Spleen (tissue), 11 donors: ENCODE results near the gene WRAP73. TPM values are rescaled to one million over a fixed set of nuclear protein-coding genes. Genes with fewer than 3 reads are reported as not detected.

Experiments
- DNase-seq: peaks from one replicate; pipeline ENCODE4 v3.0.0-alpha.2; 2020
- H3K27ac ChIP-seq, 8 donors: fragments of 200-600 bp; sonication (generic) in 7 of 8; 1 replicate in 4 of 8; 2 replicates in 4 of 8; pipeline versions ENCODE4 v1.5.0 to v1.8.0; 2016 to 2021; ENCODE audit warnings: inconsistent platforms in 4 of 8, mild to moderate bottlenecking in 4 of 8, moderate library complexity in 1 of 8
- H3K27me3 ChIP-seq, 7 donors: fragments of 200-600 bp; sonication (generic) in 6 of 7; replicated peaks in 1 of 7; 1 replicate in 4 of 7; 2 replicates in 3 of 7; pipeline versions ENCODE4 v1.5.0 to v1.8.0; 2016 to 2021; ENCODE audit warnings: inconsistent platforms in 3 of 7, mild to moderate bottlenecking in 1 of 7
- H3K36me3 ChIP-seq, 6 donors: fragments of 200-600 bp; sonication (generic) in 5 of 6; 1 replicate in 4 of 6; 2 replicates in 2 of 6; pipeline versions ENCODE4 v1.5.0 to v1.8.0; 2016 to 2021; ENCODE audit warnings: inconsistent platforms in 2 of 6
- H3K4me1 ChIP-seq, 6 donors: fragments of 200-600 bp; sonication (generic) in 5 of 6; 1 replicate in 3 of 6; 2 replicates in 3 of 6; pipeline versions ENCODE4 v1.5.0 to v1.8.0; 2016 to 2021; ENCODE audit warnings: inconsistent platforms in 3 of 6
- H3K4me3 ChIP-seq, 8 donors: fragments of 200-600 bp; sonication (generic) in 7 of 8; 1 replicate in 4 of 8; 2 replicates in 4 of 8; pipeline versions ENCODE4 v1.5.0 to v1.8.0; 2016 to 2021; ENCODE audit warnings: inconsistent platforms in 4 of 8, mild to moderate bottlenecking in 4 of 8, moderate library complexity in 2 of 8
- H3K9me3 ChIP-seq, 8 donors: fragments of 200-600 bp; sonication (generic) in 7 of 8; 1 replicate in 4 of 8; 2 replicates in 4 of 8; pipeline versions ENCODE4 v1.5.0 to v1.8.0; 2016 to 2021; ENCODE audit warnings: inconsistent platforms in 4 of 8
- POLR2A ChIP-seq, 3 donors: fragments of 450-650 bp; IDR thresholded peaks; one replicate each; pipeline ENCODE4 v1.5.1; 2017; ENCODE audit warnings: antibody characterized with exemption in 3 of 3, mild to moderate bottlenecking in 1 of 3
- POLR2AphosphoS5 ChIP-seq, 3 donors: sonication (generic); formaldehyde crosslinking; IDR thresholded peaks; one replicate each; pipeline ENCODE4 v1.5.1; 2017; ENCODE audit warnings: antibody characterized with exemption in 3 of 3
- WGBS, 5 donors: extraction: QIAGEN DNeasy Blood & Tissue Kit in 3 of 5; methylation state at CpG; one replicate each; pipeline versions ENCODE4 v1.1.5 to v1.1.7; 2013 to 2018; 5-methylcytosine and 5-hydroxymethylcytosine counted together
- intact Hi-C: fragments of 100-400 bp; cut with DNase I; formaldehyde crosslinking; loops from one replicate; pipeline ENCODE4 v1.15.0; 2023; ENCODE audit warnings: low total_unique reads
- polyA plus RNA-seq, 3 donors: library from polyadenylated mRNA; stranded (reverse); fragments of 200-250 nt; gene quantifications; one replicate each; pipeline ENCODE4 v1.2.1, GENCODE V29; 2013
- total RNA-seq, 7 donors: library from RNA; depleted of rRNA in 3 of 7; stranded (reverse); fragments of >200 nt in 3 of 7; fragmentation: NEBNext Ultra II Directional in 4 of 7; extraction: Animal tissue kit (Norgen Biotek cat#: 25700) in 4 of 7; gene quantifications; one replicate each; pipeline versions ENCODE4 v1.1.0 to v1.2.1, GENCODE V29; 2016 to 2021
- TF ChIP-seq, protein P1 (sequence below), 11 experiments: fragments of 200-600 bp in 7 of 11; fragments of 450-650 bp in 4 of 11; sonication (generic) in 4 of 11; IDR thresholded peaks in 8 of 11; conservative IDR thresholded peaks in 3 of 11; 1 replicate in 7 of 11; 2 replicates in 4 of 11; pipeline versions ENCODE4 v1.4.0 to v1.8.0; 2016 to 2021; ENCODE audit warnings: antibody characterized with exemption in 11 of 11, inconsistent platforms in 4 of 11, mild to moderate bottlenecking in 1 of 11
- donor health status: healthy with polysubstance abuse.
- donor health status: DM: no; HTN: no; CAD: no; lungs with moderate emphysema.
- donor health status: DM: no; HTN: no; CAD: no.
- donor health status: Bipolar disorder and iron deficiency.
- donor health status: healthy.
- donor health status: DM: no; HTN: no; CAD: no.
- donor health status: DM: yes; HTN: yes; CAD: no.

Gene WRAP73
- total and polyA plus RNA-seq, 10 donors = 20.1 to 28.3 (median 25.3) TPM

DNA sequence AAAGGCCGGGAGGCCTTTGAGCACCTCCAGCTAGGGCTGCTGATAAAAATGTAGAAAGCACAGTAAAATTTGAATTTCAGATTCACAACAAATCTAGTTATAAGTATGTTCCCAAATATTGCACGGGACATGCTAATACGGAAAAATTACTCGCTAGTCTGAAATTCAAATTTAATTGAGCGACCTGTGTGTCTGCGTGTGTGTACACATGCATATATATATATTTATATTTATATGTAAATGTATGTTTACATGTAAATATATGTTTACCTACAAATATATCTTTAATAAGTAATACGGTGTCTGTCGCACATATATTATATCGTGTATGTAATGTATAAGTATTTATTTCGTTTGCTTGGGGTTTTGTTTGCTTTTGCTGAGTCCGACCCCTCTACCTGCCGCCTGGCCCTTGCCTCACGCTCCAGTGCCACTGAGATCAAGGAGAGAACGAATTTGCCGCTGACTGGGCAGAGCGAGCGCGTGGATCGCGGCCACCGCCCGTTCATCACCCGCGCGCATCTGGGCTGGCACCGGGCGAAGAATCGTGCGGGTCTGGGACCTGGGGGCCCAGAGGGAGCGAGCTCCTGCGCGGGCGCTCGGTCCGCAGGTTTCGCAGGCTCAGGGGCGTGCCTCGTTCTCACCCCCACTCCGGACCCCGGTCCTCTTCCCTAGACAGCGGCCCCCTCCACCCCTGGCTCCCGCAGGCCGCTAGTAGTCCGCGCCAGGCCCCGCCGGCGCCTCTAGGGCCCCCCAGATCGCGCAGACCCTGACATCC lies 534 bp upstream of the WRAP73 start:
- peak overlapping the region; percentile 78 to 98 (median 94) for H3K4me3 ChIP-seq
- peaks cover 10 to 54% (median 48%) of the 10 kb centered on the region in 7 donors for H3K27me3 ChIP-seq
- H3K4me1 ChIP-seq = peaks cover 25 to 64% (median 50%) of the 10 kb centered on the region in 6 donors
- TF ChIP-seq POLR2AphosphoS5 (IDR thresholded peaks at IDR 0.05) = peak; percentile 49 to 77 (median 50)
- TF ChIP-seq POLR2A (IDR thresholded peaks at IDR 0.05) = no peak
- TF ChIP-seq, protein P1, sequence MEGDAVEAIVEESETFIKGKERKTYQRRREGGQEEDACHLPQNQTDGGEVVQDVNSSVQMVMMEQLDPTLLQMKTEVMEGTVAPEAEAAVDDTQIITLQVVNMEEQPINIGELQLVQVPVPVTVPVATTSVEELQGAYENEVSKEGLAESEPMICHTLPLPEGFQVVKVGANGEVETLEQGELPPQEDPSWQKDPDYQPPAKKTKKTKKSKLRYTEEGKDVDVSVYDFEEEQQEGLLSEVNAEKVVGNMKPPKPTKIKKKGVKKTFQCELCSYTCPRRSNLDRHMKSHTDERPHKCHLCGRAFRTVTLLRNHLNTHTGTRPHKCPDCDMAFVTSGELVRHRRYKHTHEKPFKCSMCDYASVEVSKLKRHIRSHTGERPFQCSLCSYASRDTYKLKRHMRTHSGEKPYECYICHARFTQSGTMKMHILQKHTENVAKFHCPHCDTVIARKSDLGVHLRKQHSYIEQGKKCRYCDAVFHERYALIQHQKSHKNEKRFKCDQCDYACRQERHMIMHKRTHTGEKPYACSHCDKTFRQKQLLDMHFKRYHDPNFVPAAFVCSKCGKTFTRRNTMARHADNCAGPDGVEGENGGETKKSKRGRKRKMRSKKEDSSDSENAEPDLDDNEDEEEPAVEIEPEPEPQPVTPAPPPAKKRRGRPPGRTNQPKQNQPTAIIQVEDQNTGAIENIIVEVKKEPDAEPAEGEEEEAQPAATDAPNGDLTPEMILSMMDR (IDR thresholded peaks at IDR 0.05 in 8 of 11, conservative IDR thresholded peaks at IDR 0.05 in 3 of 11) = no peak
- 7 to 19% (median 11%) methylated on average over 21 to 50 of the region's 50 CpGs for WGBS, 5 donors
- peaks cover 0 to 26% (median 20%) of the 10 kb centered on the region in 6 donors for H3K36me3 ChIP-seq
- H3K27ac ChIP-seq = peak overlapping the region in 1 of 8 donors; percentile 83
- H3K9me3 ChIP-seq = no peaks in the 10 kb centered on the region
- DNase-seq = peak; percentile 81
- intact Hi-C loops = no loop called here

DNA sequence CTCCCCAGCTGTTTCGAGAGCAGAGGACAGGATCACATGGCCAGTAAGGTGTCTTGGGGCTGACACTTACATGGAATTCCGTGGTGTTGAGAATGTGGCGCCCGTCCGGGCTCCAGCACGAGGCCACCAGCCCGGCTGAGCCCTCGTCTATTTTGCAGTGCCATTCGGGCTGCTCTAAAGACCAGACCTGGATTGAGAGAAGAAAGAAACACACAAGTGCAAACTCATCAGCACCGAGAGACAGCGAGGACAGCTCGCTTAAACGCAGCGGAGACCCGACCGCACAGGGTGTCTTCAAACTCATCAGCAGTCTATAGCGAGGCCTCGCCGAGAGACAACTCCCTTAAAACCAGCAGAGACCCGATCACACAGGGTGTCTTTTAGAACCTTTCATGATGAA lies 3.3 kb downstream of the WRAP73 start:
- WGBS, 5 donors = 94 to 98% (median 95%) methylated on average over 20 of the region's 20 CpGs
- Histone ChIP-seq H3K4me1 (peaks cover 19 to 45% (median 35%) of the 10 kb centered on the region in 6 donors), H3K9me3 (no peaks in the 10 kb centered on the region), H3K27ac (no peak overlapping the region), H3K27me3 (peaks cover 8 to 16% (median 15%) of the 10 kb centered on the region in 7 donors), H3K36me3 (peaks cover 0 to 58% (median 35%) of the 10 kb centered on the region in 6 donors), H3K4me3 (no peak overlapping the region)
- TF ChIP-seq, protein P1 (IDR thresholded peaks at IDR 0.05 in 8 of 11, conservative IDR thresholded peaks at IDR 0.05 in 3 of 11) = no peak
- no peak for TF ChIP-seq POLR2AphosphoS5 (IDR thresholded peaks at IDR 0.05)
- TF ChIP-seq POLR2A (IDR thresholded peaks at IDR 0.05) = no peak
- DNase-seq = peak; percentile 39
- intact Hi-C loops = no loop called here

DNA sequence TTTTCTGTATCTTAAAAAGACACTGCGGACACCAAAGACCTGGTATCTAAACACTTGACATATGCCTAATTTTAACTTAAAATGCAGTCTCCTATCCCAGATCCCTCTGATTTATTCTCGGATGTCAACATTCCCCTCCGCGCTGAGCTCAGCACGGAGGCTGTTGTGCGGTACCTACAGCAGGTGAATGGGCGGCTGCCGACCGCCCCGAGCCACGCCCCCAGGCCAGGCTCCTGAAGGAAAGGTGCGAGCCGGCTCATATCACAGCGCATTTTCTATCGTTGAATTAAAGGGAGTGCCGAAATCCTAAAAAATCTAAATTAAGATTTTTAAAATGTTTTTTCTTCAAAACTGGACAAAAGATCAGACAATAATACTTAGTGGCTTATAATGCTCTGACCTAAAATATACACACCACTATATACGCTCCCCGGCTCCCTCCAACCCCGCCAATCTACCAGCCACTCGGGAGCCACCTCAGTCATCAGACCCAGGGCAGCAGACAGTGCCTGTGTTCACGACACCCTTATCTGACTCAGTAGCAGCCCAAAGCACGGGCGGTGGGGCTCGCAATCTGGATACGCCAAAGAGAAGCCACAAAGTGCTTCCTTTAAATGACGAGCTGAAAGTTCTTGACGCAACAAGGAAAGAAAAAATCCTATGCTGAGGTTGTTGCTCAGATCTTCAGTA lies 4.1 kb downstream of the WRAP73 start:
- peaks cover 0 to 66% (median 37%) of the 10 kb centered on the region in 6 donors for H3K36me3 ChIP-seq
- TF ChIP-seq POLR2AphosphoS5 (IDR thresholded peaks at IDR 0.05) = no peak
- no peaks in the 10 kb centered on the region for H3K9me3 ChIP-seq
- intact Hi-C loops = no loop called here
- no peak overlapping the region for H3K4me3 ChIP-seq
- 91 to 96% (median 93%) methylated on average over 27 of the region's 27 CpGs for WGBS, 5 donors
- H3K27ac ChIP-seq = no peak overlapping the region
- H3K4me1 ChIP-seq = peaks cover 12 to 38% (median 27%) of the 10 kb centered on the region in 6 donors
- peak; percentile 55 for DNase-seq
- H3K27me3 ChIP-seq = peaks cover 0 to 8% (median 7%) of the 10 kb centered on the region in 7 donors

DNA sequence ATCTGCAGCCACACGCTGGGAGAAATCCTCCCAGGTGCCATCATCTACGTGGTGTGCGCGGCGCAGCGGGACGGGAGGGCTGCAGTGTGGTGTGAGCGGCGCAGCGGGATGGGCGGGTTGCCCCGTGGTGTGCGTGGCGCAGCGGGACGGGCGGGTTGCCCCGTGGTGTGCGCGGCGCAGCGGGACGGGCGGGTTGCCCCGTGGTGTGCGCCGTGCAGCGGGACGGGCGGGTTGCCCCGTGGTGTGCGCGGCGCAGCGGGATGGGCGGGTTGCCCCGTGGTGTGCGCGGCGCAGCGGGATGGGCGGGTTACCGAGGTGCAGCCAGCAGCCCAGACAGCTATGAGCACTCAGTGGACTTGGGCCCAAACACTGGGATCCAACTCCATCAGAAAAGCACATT lies 4.7 kb downstream of the WRAP73 start:
- peak; percentile 62 for DNase-seq
- Histone ChIP-seq H3K4me3 (no peak overlapping the region), H3K9me3 (no peaks in the 10 kb centered on the region), H3K27me3 (peaks cover 0 to 2% (median 1%) of the 10 kb centered on the region in 7 donors), H3K4me1 (peaks cover 7 to 32% (median 22%) of the 10 kb centered on the region in 6 donors), H3K27ac (no peak overlapping the region), H3K36me3 (peaks cover 0 to 71% (median 37%) of the 10 kb centered on the region in 6 donors)
- TF ChIP-seq POLR2AphosphoS5 (IDR thresholded peaks at IDR 0.05) = no peak
- TF ChIP-seq, protein P1 (IDR thresholded peaks at IDR 0.05 in 8 of 11, conservative IDR thresholded peaks at IDR 0.05 in 3 of 11) = no peak
- no peak for TF ChIP-seq POLR2A (IDR thresholded peaks at IDR 0.05)
- intact Hi-C loops = no loop called here
- 96 to 99% (median 97%) methylated on average over 33 to 43 of the region's 43 CpGs for WGBS, 5 donors
